ENCODE data around the gene MALRD1. TPM values are rescaled to one million over a fixed set of nuclear protein-coding genes. Genes with fewer than 3 reads are reported as not detected.
A peak's percentile ranks its signal among the peaks of the same experiment; 100 is the strongest.

MALRD1 gene
- total RNA-seq, 1 experiment from 2014 or later: not detected

- Histone ChIP-seq H3K36me3 (no peaks in the 10 kb centered on the region), H3K4me1 (peaks cover 4% of the 10 kb centered on the region; the same call in 1 of the 2 replicates), H3K27me3 (no peaks in the 10 kb centered on the region), H3K4me3 (no peak overlapping the region), H3K27ac (peak overlapping the region; percentile 20), H3K9me3 (replicated peaks) (no peaks in the 10 kb centered on the region)
- peak; percentile 4 to 27 for DNase-seq
Observed at GRCh38 chr10:19654576-19654975, 606.0 kb downstream of the MALRD1 start.

- DNase-seq: no peak
- no peaks in the 10 kb centered on the region for H3K9me3 ChIP-seq (replicated peaks)
- H3K27me3 ChIP-seq: no peaks in the 10 kb centered on the region
- H3K4me1 ChIP-seq: peaks cover 4% of the 10 kb centered on the region; the same call in 1 of the 2 replicates
- H3K4me3 ChIP-seq: no peak overlapping the region
- H3K36me3 ChIP-seq: no peaks in the 10 kb centered on the region
- H3K27ac ChIP-seq: no peak overlapping the region
Observed at GRCh38 chr10:19656420-19657042, 607.9 kb downstream of the MALRD1 start.

GRCh38 chr10:19658131-19658530 is 609.5 kb downstream of the MALRD1 start:
- Histone ChIP-seq H3K4me3 (no peak overlapping the region), H3K27ac (no peak overlapping the region), H3K9me3 (replicated peaks) (no peaks in the 10 kb centered on the region), H3K27me3 (no peaks in the 10 kb centered on the region), H3K4me1 (peaks cover 4% of the 10 kb centered on the region; the same call in 1 of the 2 replicates), H3K36me3 (no peaks in the 10 kb centered on the region)
- no peak for DNase-seq

GRCh38 chr10:19658622-19659233 is 610.1 kb downstream of the MALRD1 start:
- Histone ChIP-seq H3K36me3 (no peaks in the 10 kb centered on the region), H3K27me3 (no peaks in the 10 kb centered on the region), H3K9me3 (replicated peaks) (no peaks in the 10 kb centered on the region), H3K27ac (no peak overlapping the region), H3K4me3 (no peak overlapping the region), H3K4me1 (peaks cover 4% of the 10 kb centered on the region; the same call in 1 of the 2 replicates)
- DNase-seq: no peak

GRCh38 chr10:19659920-19660655 is 611.5 kb downstream of the MALRD1 start:
- Histone ChIP-seq H3K27me3 (no peaks in the 10 kb centered on the region), H3K27ac (no peak overlapping the region), H3K4me1 (peaks cover under 1% of the 10 kb centered on the region; the same call in 1 of the 2 replicates), H3K4me3 (no peak overlapping the region), H3K9me3 (replicated peaks) (no peaks in the 10 kb centered on the region), H3K36me3 (no peaks in the 10 kb centered on the region)
- no peak for DNase-seq

GRCh38 chr10:19663344-19663743 is 614.7 kb downstream of the MALRD1 start:
- H3K9me3 ChIP-seq (replicated peaks): no peaks in the 10 kb centered on the region
- no peak overlapping the region for H3K27ac ChIP-seq
- H3K4me1 ChIP-seq: no peaks in the 10 kb centered on the region
- no peak for DNase-seq
- no peaks in the 10 kb centered on the region for H3K36me3 ChIP-seq
- H3K4me3 ChIP-seq: no peak overlapping the region
- H3K27me3 ChIP-seq: no peaks in the 10 kb centered on the region

GRCh38 chr10:19668116-19668515 is 619.5 kb downstream of the MALRD1 start:
- no peak for DNase-seq
- H3K27me3 ChIP-seq: no peaks in the 10 kb centered on the region
- H3K9me3 ChIP-seq (replicated peaks): no peaks in the 10 kb centered on the region
- no peaks in the 10 kb centered on the region for H3K4me1 ChIP-seq
- no peaks in the 10 kb centered on the region for H3K36me3 ChIP-seq
- no peak overlapping the region for H3K27ac ChIP-seq
- no peak overlapping the region for H3K4me3 ChIP-seq

- H3K36me3 ChIP-seq: no peaks in the 10 kb centered on the region
- no peak for DNase-seq
Observed at GRCh38 chr10:19676063-19676462, 627.5 kb downstream of the MALRD1 start.

GRCh38 chr10:19683356-19683755 is 634.8 kb downstream of the MALRD1 start:
- no peaks in the 10 kb centered on the region for H3K27me3 ChIP-seq
- no peaks in the 10 kb centered on the region for H3K36me3 ChIP-seq
- no peaks in the 10 kb centered on the region for H3K4me1 ChIP-seq
- H3K4me3 ChIP-seq: no peak overlapping the region
- H3K27ac ChIP-seq: no peak overlapping the region
- H3K9me3 ChIP-seq (replicated peaks): no peaks in the 10 kb centered on the region
- peak in 1 of 2 experiments; percentile 10 for DNase-seq

More at GRCh38 chr10:19676063-19676462, 627.5 kb downstream of the MALRD1 start:
- no peaks in the 10 kb centered on the region for H3K27me3 ChIP-seq
- H3K4me3 ChIP-seq: no peak overlapping the region
- no peaks in the 10 kb centered on the region for H3K9me3 ChIP-seq (replicated peaks)
- H3K4me1 ChIP-seq: no peaks in the 10 kb centered on the region
- H3K27ac ChIP-seq: no peak overlapping the region

GRCh38 chr10:19683960-19684359 is 635.4 kb downstream of the MALRD1 start:
- Histone ChIP-seq H3K9me3 (replicated peaks) (no peaks in the 10 kb centered on the region), H3K27me3 (no peaks in the 10 kb centered on the region), H3K4me3 (no peak overlapping the region), H3K4me1 (no peaks in the 10 kb centered on the region), H3K27ac (no peak overlapping the region), H3K36me3 (no peaks in the 10 kb centered on the region)
- no peak for DNase-seq

GRCh38 chr10:19688344-19688743 is 639.7 kb downstream of the MALRD1 start:
- Histone ChIP-seq H3K27me3 (no peaks in the 10 kb centered on the region), H3K36me3 (no peaks in the 10 kb centered on the region), H3K4me3 (no peak overlapping the region), H3K9me3 (replicated peaks) (no peaks in the 10 kb centered on the region), H3K27ac (no peak overlapping the region), H3K4me1 (no peaks in the 10 kb centered on the region)
- no peak for DNase-seq

- Histone ChIP-seq H3K36me3 (no peaks in the 10 kb centered on the region), H3K4me3 (no peak overlapping the region)
- DNase-seq: no peak
Observed at GRCh38 chr10:19689231-19689630, 640.6 kb downstream of the MALRD1 start.

GRCh38 chr10:19699299-19699698 is 650.7 kb downstream of the MALRD1 start:
- no peak overlapping the region for H3K4me3 ChIP-seq
- no peak overlapping the region for H3K27ac ChIP-seq
- no peaks in the 10 kb centered on the region for H3K27me3 ChIP-seq
- no peaks in the 10 kb centered on the region for H3K36me3 ChIP-seq
- DNase-seq: no peak
- H3K9me3 ChIP-seq (replicated peaks): no peaks in the 10 kb centered on the region
- H3K4me1 ChIP-seq: no peaks in the 10 kb centered on the region; the same call in 1 of the 2 replicates

More at GRCh38 chr10:19689231-19689630, 640.6 kb downstream of the MALRD1 start:
- no peaks in the 10 kb centered on the region for H3K9me3 ChIP-seq (replicated peaks)
- no peaks in the 10 kb centered on the region for H3K4me1 ChIP-seq
- H3K27me3 ChIP-seq: no peaks in the 10 kb centered on the region
- no peak overlapping the region for H3K27ac ChIP-seq

GRCh38 chr10:19701427-19702052 is 652.9 kb downstream of the MALRD1 start:
- H3K4me1 ChIP-seq: no peaks in the 10 kb centered on the region; the same call in 1 of the 2 replicates
- no peak for DNase-seq
- no peaks in the 10 kb centered on the region for H3K36me3 ChIP-seq
- no peak overlapping the region for H3K27ac ChIP-seq
- no peak overlapping the region for H3K4me3 ChIP-seq
- H3K27me3 ChIP-seq: no peaks in the 10 kb centered on the region
- H3K9me3 ChIP-seq (replicated peaks): no peaks in the 10 kb centered on the region

GRCh38 chr10:19702215-19702614 is 653.6 kb downstream of the MALRD1 start:
- Histone ChIP-seq H3K27ac (no peak overlapping the region), H3K4me3 (no peak overlapping the region), H3K4me1 (no peaks in the 10 kb centered on the region; the same call in 1 of the 2 replicates), H3K27me3 (no peaks in the 10 kb centered on the region), H3K9me3 (replicated peaks) (no peaks in the 10 kb centered on the region), H3K36me3 (no peaks in the 10 kb centered on the region)
- DNase-seq: peak in 1 of 2 experiments; percentile 7
